NCI-H82 treated with DMSO at 0.1 percent for 48 hours (cell line): Measurements from ENCODE around the gene PATL2.
"Not testable (repeated sequence)": the region's sequence is repeated elsewhere in the genome, so short reads cannot be mapped to it uniquely, and the experiment has no call there.

Experiments
- DNase-seq: peaks from one replicate; lab custom pipeline; 2025; ENCODE audit not compliant: unreplicated experiment; lab: John Stamatoyannopoulos, UW

Gene PATL2

GRCh38 chr15:44654858-44655257 is 56.3 kb downstream of the PATL2 start:
- DNase-seq: no peak

- no peak for DNase-seq
Observed at GRCh38 chr15:44647637-44648036, 63.5 kb downstream of the PATL2 start.

- DNase-seq: no peak
Observed at GRCh38 chr15:44647036-44647435, 64.1 kb downstream of the PATL2 start.

- DNase-seq: no peak
Observed at GRCh38 chr15:44646460-44646859, 64.7 kb downstream of the PATL2 start.

GRCh38 chr15:44641651-44642050 is 69.5 kb downstream of the PATL2 start:
- DNase-seq: no peak

- no peak for DNase-seq
Observed at GRCh38 chr15:44636976-44637375, 74.1 kb downstream of the PATL2 start.

GRCh38 chr15:44633603-44634002 is 77.5 kb downstream of the PATL2 start:
- no peak for DNase-seq

GRCh38 chr15:44625286-44625685 is 85.8 kb downstream of the PATL2 start:
- DNase-seq: not testable (repeated sequence)

- DNase-seq: no peak
Observed at GRCh38 chr15:44623178-44623577, 87.9 kb downstream of the PATL2 start.

GRCh38 chr15:44620081-44620480 is 91.0 kb downstream of the PATL2 start:
- DNase-seq: no peak

GRCh38 chr15:44616974-44617373 is 94.1 kb downstream of the PATL2 start:
- DNase-seq: no peak
